DND-41 (cell line): Measurements from ENCODE around the gene MTA1.

Source experiments
- CTCF ChIP-seq: IDR thresholded peaks from 2 replicates; pipeline ENCODE4 v1.5.1; 2012; ENCODE audit warnings: borderline replicate concordance, low read length, moderate library complexity, mild to moderate bottlenecking; ENCODE audit not compliant: poor library complexity, severe bottlenecking; ENCODE audit errors: extremely low read depth
- EZH2 ChIP-seq: IDR thresholded peaks from 3 replicates; pipeline ENCODE4 v1.6.1; 2012; ENCODE audit warnings: borderline replicate concordance, low read depth, mild to moderate bottlenecking, moderate library complexity, low read length, inconsistent platforms; ENCODE audit not compliant: severe bottlenecking

DNA sequence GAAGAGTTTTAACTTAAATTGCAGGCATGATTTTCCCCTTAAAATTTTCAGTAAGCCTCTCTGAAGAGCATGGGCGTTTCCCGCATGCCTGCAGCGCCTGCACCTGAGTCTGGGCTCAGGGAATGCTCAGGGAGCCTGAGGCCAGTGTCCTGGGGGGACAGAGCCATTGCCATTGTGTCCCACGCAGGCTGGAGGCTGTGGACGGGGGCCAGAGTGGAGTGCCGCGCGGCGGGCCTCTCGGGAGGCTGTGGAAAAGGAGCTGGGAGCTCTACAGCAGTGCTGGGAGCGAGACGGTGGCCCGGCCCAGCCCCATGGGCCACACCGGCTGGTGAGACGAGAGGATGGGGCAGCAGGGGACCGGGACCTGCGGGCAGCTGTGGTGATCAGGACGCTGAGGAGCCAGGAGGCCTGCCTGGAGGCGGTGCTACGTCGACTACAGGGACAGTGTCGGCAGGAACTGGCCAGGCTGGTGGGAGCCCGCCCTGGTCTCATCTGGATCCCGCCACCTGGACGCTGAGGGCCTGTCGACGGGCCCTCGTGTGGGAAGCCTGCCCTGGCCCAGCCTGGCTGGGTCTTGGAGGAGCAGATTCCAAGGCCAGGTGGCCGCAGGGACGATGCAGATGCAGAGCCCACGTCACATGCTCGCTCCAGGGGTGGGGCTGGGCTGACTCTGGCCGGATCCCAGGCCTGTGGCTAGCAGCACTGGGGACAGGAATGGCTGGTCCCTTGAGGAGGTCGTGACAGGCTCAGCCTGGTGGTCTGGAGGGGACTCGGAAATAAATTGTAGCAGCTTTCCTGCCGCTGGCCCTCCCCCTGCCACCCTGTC lies 79.0 kb downstream of the MTA1 start:
- TF ChIP-seq CTCF (no peak), EZH2 (no peak)
